Forelimb muscle (tissue), 1 donor: ENCODE measurements around the gene ZNF652. TPM values are rescaled to one million over a fixed set of nuclear protein-coding genes. Genes with fewer than 3 reads are reported as not detected.
"Not testable (repeated sequence)": the region's sequence is repeated elsewhere in the genome, so short reads cannot be mapped to it uniquely, and the experiment has no call there.

Experiments
- DNase-seq: peaks from one replicate; pipeline ENCODE4 v3.0.0-alpha.2; 2013; ENCODE audit warnings: low read depth
- polyA plus RNA-seq: library from polyadenylated mRNA; unstranded; fragments of 120-200 nt; gene quantifications from one replicate; pipeline ENCODE4 v1.2.1, GENCODE V29; 2013; ENCODE audit not compliant: insufficient read length

Gene ZNF652
- polyA plus RNA-seq, 1 donor = 15.1 TPM

DNA sequence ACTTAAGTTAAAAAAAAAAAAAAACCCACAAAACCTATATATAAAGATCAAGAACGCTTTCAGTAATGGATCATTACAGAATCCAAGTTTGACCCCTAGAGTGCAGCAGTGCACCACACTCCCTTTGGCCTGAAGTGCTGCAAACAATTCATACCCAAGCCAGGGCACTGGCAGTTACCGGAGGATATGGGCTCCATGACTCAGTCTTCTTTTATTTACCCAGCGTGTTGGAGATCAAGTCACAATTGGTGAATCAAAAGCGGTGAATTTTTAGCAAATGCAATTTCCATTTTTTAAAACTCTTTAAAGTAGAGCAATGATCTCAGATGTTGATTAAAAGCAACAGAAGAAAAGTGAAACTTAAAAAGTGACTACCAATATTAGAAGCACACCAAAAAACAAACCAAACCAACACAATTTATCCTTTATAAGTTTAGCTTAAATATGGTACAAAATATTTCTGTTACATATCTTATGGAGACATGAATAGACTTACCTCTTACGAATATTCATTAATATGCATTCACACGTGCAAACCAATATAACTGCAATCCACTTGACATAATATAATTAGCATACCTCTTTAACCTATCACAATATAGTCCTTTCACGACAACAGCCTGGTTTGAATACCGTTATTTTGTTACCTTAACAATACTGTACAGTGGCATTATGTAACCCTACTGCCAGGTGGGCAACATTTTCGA lies 46.3 kb downstream of the ZNF652 start:
- DNase-seq = peak; percentile 40

DNA sequence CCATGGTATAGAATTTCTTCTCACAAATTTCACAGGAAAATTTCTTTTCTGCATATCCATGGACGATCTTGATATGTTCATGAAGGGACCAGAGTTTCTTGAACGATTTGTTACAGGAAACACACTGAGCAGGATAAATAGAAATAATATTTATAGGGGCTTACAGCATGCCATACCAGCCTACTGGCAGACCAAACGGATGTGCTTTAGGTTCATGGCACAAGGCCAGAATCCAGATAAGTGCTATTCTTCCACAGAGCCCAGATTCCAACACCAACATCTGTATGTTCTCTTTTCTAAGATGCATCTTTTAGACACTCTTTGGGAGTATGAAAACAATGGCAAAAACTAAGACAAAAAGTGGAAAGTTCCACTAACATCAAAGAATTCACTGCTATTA lies 49.3 kb downstream of the ZNF652 start:
- no peak for DNase-seq

DNA sequence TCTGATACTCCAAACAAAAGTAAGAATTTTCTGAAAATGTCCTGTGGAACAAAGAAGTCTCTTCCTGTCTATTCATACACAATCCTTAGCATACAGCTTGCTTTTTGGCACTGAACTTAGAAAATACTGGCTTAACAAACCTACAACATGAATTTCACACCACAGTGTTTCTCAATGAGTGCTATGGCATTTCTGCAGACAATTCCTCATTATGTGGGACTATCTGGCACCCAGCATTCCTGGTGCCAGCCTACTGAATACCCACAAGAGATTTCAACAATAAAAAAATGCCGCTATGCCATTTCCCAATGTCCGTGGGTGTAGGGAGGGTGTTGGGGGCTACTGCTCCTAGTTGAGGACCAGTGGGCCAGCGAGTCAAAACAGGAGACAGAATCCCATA lies 62.1 kb downstream of the ZNF652 start:
- DNase-seq = no peak

DNA sequence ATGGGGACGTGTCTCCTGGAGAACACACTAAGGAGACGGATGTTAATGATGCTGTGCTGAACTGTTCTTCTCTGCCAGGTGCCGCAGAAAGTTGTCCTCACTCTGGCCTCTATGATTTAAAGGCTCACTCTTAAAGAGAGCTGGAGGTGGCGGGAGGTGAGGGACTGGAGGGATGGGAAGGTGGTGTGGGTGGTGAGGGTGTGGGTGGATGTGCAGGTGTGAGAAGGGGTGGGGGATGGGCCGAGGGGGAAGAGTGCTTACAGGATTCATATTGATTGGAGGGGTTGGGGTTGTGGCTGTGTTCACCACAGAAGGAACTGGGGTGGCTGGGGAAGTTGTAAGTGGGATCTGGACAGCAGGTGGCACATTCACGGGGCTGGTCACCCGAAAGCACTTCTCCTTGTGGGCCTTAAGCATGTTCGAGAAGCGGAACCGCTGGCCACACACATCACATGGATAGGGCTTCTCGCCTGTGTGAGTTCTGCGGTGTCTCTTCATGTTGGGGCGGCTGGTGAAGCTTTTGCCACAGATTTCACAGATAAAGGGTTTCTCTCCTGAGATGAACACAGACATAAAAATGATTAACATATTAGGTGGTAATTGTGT lies 63.6 kb downstream of the ZNF652 start:
- no peak for DNase-seq

DNA sequence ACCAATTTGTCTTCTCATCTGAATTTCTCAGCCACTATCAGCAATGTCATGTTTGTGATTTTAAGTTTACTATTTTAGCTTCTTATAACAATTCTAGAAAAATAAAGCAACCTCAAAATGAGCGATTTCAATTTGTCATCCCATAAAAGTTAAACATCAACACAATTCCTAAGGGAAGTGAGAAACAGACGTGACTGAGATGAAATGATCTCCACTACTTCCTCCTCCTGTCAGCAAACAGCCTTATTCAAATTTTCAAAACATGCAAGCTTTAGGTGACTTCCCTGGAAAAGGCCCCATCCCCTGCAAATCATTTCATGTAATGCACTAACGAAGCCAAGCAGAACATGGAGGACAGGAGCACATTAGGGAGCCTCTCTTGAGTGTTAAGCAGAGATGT lies 64.9 kb downstream of the ZNF652 start:
- no peak for DNase-seq

DNA sequence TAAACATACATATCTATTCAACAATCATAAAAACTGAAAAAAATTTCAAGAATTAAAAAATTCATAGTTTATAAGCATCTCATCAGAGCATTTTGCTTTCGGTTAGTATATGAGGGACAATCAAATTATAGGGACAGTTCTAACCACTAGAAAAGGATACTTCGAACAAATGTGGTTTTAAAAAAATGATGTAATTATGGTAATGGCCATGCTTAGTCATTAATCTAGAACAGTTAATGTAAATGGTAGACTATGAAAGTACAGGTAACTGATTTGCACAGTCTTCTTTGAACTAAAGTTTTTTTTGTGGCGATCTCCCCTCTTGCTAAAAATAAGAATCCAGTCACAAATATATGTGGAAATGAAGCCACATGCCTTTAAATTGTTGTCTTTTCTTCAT lies 67.9 kb downstream of the ZNF652 start:
- DNase-seq = no peak

DNA sequence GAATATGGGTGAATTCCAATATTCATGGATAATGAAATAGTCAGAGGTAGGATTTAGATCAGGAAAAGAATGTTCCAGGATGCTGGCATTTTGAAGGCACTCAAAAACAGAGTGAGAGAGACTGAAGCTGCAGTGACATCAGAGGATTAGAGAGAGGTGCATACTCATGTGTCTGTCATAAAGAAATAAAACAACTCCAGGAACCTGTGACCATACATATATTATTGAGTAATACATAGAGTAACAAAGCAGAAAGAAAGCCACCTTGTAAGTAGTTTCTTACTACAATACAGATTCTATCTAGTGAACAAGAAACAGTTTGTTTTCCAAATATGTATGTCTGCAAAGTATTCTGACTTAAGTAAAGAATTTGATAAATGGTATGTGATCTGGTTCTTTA lies 69.1 kb downstream of the ZNF652 start:
- DNase-seq = no peak

DNA sequence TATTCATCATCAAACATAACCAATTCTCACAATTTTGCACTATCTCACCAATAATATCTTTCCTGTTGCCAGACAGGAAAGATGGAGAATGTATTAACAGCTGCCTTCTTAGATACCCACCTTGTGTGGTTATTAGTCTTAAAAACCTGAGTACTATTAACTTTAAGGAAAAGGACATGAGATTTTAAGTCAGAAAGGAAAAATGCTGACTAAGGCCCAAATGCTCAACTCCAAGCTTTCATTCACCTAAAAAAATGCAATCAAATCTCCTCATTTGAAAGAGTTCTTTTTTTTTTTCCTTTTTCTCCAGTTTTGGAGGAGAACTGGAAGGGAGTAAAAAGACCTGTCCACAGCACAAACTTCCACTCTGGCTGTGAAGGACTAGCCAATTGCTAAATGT lies 70.1 kb downstream of the ZNF652 start:
- no peak for DNase-seq

DNA sequence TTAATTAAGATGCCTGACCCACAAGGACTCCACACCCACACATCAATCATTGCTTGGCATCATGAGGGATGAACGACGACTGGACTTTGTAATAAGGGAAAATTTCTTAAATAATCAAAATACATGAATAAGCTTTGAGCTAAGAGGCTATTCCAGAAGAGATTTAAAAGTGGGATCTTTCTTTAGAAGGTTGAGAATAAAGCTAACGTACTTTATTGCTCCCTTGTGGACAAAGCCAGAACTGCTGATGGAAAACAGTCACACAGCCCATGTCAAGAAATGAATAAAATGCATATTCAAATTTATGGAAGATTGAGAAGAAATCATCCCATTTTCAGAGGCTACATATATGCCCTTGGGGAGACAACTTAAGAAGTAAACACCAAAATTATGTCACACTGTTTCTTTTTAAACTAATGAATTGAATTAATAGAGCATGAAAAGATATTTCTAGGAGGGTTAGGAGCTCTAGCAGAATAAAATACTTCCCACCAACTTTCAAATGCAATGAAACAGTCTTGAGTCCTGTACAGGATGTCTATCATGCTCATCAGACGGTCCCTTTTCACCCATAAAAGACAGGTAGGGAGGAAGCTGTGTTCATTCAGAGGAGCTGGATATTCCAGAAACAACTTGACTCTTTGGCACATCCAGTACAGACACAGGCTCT lies 71.2 kb downstream of the ZNF652 start:
- DNase-seq = no peak

DNA sequence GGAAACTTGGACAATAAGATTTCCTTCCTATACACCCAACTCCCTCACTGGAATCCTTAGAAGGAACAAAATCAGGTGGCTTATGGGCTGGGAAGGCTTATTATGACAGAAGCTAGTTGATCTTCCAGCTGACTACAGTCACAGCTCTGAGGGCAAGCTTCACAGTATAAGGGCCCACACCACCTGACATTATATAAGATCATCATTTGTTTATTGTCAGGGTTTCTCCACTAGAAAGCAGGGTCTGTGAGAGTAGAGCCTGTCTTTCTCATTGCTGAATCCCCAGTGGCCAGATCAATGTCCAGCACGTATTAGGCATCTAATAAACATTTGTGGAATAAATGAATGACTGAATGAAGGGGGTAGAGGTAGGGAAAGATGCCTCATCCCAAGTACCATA lies 73.7 kb downstream of the ZNF652 start:
- DNase-seq = no peak

DNA sequence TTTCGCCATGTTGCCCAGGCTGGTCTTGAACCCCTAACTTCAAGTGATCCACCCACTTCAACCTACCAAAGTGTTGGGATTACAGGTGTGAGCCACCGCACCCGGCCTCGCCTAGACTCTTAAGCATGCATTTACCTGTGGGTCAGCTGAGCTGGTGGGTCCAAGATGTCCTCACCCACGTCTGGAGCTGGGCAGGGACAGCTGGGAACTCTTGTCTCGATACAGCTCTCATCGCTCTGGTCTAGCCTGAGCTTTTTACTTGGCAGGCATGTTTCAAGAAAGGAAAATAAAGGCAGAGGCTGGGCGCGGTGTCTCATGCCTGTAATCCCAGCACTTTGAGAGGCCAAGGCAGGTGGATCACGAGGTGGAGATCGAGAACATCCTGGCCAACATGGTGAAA lies 74.6 kb downstream of the ZNF652 start:
- no peak for DNase-seq

DNA sequence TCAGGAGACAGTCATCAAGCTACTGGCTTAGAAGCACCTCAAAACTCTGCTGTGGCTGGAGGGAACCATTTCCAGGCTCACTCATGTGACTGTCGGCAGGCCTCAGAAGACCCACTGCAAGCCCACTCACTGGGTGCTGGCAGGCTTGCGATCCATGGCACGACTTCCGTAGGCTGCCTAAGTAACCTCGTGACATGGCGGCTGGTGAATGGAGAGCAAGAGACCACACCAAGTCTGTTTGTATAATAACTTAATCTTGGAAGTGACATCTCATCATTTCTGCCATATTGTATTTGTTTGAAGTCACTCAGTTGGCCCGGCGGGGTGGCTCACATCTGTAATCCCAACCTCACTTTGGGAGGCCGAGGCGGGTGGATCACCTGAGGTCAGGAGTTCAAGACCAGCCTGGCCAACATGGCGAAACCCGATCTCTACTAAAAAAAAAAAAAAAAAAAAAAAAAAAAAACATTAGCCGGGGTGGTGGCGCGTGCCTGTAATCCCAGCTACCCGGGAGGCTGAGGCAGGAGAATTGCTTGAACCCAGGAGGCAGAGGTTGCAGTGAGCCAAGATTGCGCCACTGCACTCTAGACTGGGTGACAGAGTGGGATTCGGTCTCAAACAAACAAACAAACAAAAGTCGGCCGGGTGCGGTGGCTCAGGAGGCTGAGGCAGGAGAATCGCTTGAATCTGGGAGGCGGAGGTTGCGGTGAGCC lies 75.6 kb downstream of the ZNF652 start:
- not testable (repeated sequence) for DNase-seq

DNA sequence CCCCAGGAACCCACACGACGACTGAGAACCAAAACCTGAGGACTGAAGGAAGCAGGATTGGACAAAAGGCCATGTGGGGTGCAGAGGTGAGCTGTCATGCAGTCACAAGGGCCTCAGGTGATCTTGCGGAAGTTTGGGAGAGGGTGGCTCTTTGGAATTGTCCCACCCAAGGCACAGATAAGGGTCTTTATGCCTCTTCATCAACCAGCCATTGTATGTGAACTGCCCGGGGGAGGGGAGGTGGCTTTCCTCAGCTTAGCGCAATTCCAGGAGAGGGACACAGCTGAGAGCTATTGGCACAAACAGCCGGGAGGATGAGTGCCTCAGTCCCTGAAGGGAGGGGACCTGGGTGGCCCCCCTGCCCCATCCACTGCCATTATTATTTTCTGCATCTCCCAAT lies 76.3 kb downstream of the ZNF652 start:
- no peak for DNase-seq

DNA sequence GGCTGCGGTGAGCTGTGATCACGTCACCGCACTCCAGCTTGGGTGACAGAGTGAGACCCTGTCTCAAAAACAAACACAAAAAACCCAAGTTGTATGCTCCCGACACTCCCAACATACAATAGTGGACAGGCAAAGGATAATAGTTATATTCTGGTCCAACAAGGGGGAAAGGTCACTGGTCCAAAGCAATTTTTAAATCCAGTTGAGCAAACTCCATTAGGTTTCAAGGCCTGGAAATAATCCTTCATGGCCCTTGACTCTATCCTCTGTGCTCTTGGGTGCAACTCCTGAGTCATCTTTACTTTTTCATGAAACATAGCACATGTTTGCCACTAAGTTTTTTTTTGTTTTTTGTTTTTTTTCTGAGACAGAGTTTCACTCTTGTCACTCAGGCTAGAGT lies 81.1 kb downstream of the ZNF652 start:
- no peak for DNase-seq

DNA sequence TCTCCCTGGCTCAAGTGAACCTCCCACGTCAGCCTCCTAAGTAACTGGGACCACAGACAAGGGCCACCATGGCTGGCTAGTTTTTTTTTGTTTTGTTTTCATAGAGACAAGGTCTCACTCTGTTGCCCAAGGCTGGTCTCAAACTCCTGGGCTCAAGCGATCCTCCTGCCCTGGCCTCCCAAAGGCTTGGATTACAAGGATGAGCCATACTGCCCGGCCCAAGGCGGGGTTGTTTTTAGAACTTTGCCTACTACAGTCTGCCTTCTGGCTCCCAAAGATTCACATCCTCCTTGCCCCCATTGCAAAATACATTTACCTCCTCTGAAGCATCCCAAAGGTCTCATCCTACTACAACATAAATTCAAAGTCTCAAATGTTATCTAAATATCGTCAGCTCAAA lies 82.0 kb downstream of the ZNF652 start:
- DNase-seq = no peak

DNA sequence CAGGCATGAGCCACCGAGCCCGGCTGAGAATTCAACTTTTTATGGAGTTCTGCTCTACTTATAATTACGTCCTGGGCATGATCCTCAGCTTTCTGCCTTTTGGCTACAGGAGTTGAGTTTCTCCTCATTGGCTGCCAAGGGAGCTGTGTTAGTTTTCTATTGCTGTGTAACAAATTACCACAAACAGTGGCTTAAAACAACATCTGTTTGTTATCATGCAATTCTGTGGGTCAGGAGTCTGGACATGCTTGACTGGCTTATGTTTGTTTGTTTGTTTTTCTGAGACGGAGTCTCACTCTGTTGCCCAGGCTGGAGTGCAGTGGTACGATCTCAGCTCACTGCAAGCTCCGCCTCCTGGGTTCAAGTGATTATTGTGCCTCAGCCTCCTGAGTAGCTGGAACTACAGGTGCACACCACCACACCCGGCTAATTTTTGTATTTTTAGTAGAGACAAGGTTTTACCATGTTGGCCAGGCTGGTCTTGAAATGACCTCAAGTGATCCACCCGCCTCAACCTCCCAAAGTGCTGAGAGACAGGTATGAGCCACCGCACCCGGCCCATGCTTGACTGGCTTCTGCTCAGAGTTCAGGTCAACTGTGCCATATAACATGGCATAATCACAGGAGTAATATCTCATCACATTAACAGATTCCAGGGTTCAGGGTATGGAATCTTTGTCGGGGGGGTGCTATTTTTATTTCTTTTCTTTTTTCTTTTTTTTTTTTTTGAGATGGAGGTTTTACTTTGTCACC lies 82.6 kb downstream of the ZNF652 start:
- not testable (repeated sequence) for DNase-seq

DNA sequence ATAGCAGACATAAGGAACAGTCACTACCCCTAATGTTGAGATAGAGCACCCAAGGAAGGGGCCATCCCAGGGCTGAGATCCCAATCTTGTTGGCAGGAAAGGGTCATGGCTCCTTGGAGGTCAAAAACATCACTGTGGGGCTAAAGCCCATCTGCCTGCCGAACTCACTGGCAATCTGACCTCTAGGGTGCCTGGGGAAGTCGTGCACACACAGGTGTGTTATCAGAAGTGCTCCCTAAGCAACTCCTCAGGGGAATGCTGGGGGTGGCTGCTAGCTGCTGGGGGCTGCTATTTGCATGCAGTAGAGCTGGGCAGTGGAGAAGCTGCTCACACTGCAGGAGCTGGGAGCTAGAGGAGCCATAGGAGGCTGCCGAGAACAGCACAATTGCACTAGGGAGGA lies 84.0 kb downstream of the ZNF652 start:
- DNase-seq = no peak

DNA sequence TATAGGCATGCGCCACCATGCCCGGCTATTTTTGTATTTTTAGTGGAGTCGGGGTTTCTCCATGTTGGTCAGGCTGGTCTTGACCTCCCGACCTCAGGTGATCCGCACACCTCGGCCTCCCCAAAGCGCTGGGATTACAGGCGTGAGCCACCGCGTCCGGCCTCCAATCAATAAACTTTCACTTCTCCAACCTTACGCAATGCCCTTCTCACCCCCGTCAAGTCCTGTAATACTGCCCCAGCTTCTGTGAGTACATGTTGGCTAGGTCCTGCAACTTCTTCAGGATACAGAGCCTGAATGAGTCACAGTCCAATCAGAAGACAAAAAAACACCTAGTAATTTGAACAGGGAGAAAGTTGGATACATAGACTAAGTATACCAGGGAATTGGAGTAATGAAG lies 84.4 kb downstream of the ZNF652 start:
- no peak for DNase-seq

DNA sequence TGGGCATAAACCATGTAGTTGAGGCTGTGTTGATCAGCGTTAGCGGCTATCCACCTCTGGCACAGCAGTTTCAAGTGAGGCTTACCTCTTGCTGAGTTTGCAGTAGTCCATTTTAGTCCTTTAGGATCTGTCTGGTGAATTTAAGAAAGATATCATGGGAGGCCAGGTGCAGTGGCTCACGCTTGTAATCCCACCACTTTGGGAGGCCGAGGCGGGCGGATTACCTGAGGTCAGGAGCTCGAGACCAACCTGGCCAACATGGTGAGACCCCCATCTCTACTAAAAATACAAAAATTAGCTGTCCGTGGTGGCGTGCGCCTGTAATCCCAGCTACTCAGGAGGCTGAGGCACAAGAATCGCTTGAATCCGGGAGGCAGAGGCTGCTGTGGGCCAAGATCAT lies 86.1 kb downstream of the ZNF652 start:
- not testable (repeated sequence) for DNase-seq

DNA sequence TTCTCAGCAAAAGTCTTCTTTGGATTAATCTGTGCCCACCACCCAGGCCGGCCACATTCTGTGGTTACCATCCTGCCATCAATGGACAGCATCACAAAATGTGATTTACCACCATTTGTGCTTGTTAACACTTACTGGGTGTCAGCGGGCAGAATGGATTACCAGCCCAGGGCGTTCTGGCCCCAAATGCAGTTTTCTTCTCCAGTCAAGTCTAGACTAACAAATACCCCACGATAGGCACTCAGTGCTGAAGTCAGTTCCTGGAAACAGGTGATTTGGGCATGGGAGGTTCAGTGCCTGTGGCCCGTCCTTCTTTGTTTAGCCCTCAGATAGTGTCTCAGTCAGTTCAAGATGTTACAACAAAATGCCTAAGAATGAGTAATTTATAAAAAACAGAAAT lies 92.7 kb downstream of the ZNF652 start:
- no peak for DNase-seq

DNA sequence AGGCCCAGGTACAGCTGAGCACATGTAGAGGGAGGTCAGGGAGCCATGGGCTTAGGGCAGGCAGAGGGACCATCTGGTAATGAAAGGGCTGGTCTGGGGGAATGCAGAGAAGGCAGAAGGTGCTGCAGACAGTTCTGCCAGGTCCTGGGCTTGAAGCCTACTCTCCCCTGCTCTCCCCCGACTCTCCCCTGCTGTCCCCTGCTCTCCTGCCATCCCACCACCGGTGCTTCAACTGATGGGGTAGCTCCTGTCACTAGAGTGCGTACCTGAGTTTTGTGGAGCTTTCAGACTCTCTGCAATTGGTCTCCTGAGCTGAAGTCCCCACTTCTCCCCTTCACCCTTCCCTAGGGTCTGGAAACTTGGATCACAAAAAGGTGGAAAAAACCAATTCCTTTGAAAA lies 94.1 kb downstream of the ZNF652 start:
- no peak for DNase-seq

DNA sequence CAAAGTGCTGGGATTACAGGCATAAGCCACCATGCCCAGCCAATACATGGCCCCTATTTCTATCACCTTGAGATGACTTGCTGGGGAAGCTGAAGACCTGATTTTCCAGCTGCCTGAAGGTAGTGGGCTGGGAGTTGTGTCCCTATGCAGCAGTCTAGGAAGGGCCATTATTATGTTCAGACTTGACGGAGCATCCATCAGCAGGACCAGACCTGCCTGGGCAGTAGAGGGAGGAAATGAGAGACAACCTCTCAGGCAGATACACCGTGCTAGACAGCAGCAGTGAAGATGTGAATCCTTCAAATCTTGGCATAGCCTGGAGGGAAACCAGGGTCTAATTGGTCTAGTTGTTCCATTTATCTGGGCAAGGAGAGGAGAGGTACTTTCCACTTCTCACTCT lies 95.8 kb downstream of the ZNF652 start:
- DNase-seq = no peak
